K562 (cell line): ENCODE measurements around the gene LRRTM4.

ENCODE experiments used
- BDP1 ChIP-seq: IDR thresholded peaks from 3 replicates; pipeline ENCODE4 v1.6.1; 2011; ENCODE audit not compliant: insufficient read length, insufficient read depth
- CEBPB ChIP-seq: fragments of 450-650 bp; IDR thresholded peaks from 2 replicates; pipeline ENCODE4 v1.6.1; 2016; ENCODE audit warnings: missing genetic modification characterization, missing compliant biosample characterization
- CTCF ChIP-seq, 3 experiments: IDR thresholded peaks in 2 of 3; conservative IDR thresholded peaks in 1 of 3; 2 replicates each; pipeline ENCODE4 v1.5.1; 2011 to 2012; ENCODE audit warnings: low read length in 3 of 3, mild to moderate bottlenecking in 3 of 3, control low read depth in 2 of 3, improper control_type of control experiment in 1 of 3, inconsistent platforms in 1 of 3, low read depth in 1 of 3, mixed read lengths in 1 of 3, moderate library complexity in 1 of 3; ENCODE audit not compliant: insufficient read depth in 2 of 3
- FOXA1 ChIP-seq: fragments of 450-650 bp; IDR thresholded peaks from 2 replicates; pipeline ENCODE4 v1.6.1; 2016; ENCODE audit warnings: mild to moderate bottlenecking, borderline replicate concordance
- HDAC2 ChIP-seq: fragments of 450-650 bp; IDR thresholded peaks from 2 replicates; pipeline ENCODE4 v1.6.1; 2016; ENCODE audit warnings: mild to moderate bottlenecking
- ILK ChIP-seq: fragments of 450-650 bp; IDR thresholded peaks from 2 replicates; pipeline ENCODE4 v1.6.1; 2016; ENCODE audit warnings: missing genetic modification characterization, low read depth, mild to moderate bottlenecking, missing compliant biosample characterization, moderate library complexity, borderline replicate concordance
- NCOA4 ChIP-seq: fragments of 450-650 bp; IDR thresholded peaks from 2 replicates; pipeline ENCODE4 v1.6.1; 2018; ENCODE audit warnings: mild to moderate bottlenecking; ENCODE audit not compliant: partially characterized antibody
- ZBTB33 ChIP-seq: sonication (generic); formaldehyde crosslinking; IDR thresholded peaks from 2 replicates; pipeline ENCODE4 v1.8.1; 2023; ENCODE audit warnings: mild to moderate bottlenecking, missing genetic modification reagents

DNA sequence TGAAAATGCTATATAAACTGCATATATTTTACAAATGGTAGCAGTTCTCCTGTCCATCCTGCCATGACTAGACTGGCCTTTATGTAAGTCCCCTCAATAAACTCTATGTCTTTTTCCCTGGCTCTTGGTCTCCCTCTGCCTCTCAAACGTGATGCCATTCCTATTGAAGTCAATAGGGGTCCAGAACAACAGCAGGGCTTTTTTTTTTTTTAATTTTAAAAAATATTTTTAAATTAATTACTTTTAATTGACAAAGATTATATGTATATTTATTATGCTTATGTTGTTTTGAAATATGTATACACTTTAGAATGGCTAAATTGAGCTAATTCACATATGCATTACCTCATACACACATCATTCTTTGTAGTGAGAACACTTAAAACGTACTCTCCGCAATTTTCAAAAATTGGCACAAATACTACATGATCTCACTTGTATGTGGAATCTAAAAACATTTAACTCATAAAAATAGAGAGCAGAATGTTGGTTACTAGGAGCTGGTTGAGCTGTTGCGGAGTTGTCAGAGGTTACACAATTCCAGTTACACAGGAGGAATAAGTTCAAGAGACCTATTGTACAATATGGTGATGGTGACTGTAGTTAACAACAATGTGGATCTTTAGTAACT is 123.1 kb downstream of the LRRTM4 start:
- TF ChIP-seq NCOA4 = no peak
- no peak for TF ChIP-seq ZBTB33 (CRISPR knock-in tag)
- no peak for TF ChIP-seq BDP1
- no peak for TF ChIP-seq CEBPB (tag)
- no peak for TF ChIP-seq ILK (tag)
- no peak for TF ChIP-seq HDAC2
- no peak for TF ChIP-seq CTCF (IDR thresholded peaks at IDR 0.05 in 2 of 3, conservative IDR thresholded peaks at IDR 0.05 in 1 of 3; ENCODE audit: insufficient read depth in 2 of 3, low read depth in 1 of 3, low read length in 3 of 3)
- TF ChIP-seq FOXA1 = no peak
